K562 (cell line): ENCODE data around the gene MMP12.

Experiments
- CTCF ChIP-seq, 3 experiments: IDR thresholded peaks in 2 of 3; conservative IDR thresholded peaks in 1 of 3; 2 replicates each; pipeline ENCODE4 v1.5.1; 2011 to 2012; ENCODE audit warnings: low read length in 3 of 3, mild to moderate bottlenecking in 3 of 3, control low read depth in 2 of 3, improper control_type of control experiment in 1 of 3, inconsistent platforms in 1 of 3, low read depth in 1 of 3, mixed read lengths in 1 of 3, moderate library complexity in 1 of 3; ENCODE audit not compliant: insufficient read depth in 2 of 3
- KDM4B ChIP-seq, 2 experiments: fragments of 450-650 bp in 1 of 2; sonication (generic) in 1 of 2; IDR thresholded peaks; 2 replicates each; pipeline ENCODE4 v1.6.1; 2016 to 2017; ENCODE audit warnings: borderline replicate concordance in 2 of 2, antibody characterized with exemption in 1 of 2, low read depth in 1 of 2, mild to moderate bottlenecking in 1 of 2
- SP1 ChIP-seq: sonication (generic); formaldehyde crosslinking; IDR thresholded peaks from 2 replicates; pipeline ENCODE4 v1.8.1; 2022; ENCODE audit warnings: mild to moderate bottlenecking, missing genetic modification reagents
- YY1 ChIP-seq, 3 experiments: IDR thresholded peaks; 2 replicates each; pipeline ENCODE4 v1.6.1; 2011; ENCODE audit warnings: low read length in 2 of 3, mild to moderate bottlenecking in 2 of 3, moderate library complexity in 2 of 3, borderline replicate concordance in 1 of 3, control low read depth in 1 of 3, low read depth in 1 of 3; ENCODE audit not compliant: insufficient read depth in 3 of 3, insufficient replicate concordance in 2 of 3, control insufficient read depth in 1 of 3, insufficient read length in 1 of 3; ENCODE audit errors: extremely low read depth in 1 of 3
- ZNF274 ChIP-seq: IDR thresholded peaks from 2 replicates; pipeline ENCODE4 v1.6.1; 2011; ENCODE audit warnings: low read depth, mild to moderate bottlenecking, low read length, moderate library complexity, borderline replicate concordance

DNA sequence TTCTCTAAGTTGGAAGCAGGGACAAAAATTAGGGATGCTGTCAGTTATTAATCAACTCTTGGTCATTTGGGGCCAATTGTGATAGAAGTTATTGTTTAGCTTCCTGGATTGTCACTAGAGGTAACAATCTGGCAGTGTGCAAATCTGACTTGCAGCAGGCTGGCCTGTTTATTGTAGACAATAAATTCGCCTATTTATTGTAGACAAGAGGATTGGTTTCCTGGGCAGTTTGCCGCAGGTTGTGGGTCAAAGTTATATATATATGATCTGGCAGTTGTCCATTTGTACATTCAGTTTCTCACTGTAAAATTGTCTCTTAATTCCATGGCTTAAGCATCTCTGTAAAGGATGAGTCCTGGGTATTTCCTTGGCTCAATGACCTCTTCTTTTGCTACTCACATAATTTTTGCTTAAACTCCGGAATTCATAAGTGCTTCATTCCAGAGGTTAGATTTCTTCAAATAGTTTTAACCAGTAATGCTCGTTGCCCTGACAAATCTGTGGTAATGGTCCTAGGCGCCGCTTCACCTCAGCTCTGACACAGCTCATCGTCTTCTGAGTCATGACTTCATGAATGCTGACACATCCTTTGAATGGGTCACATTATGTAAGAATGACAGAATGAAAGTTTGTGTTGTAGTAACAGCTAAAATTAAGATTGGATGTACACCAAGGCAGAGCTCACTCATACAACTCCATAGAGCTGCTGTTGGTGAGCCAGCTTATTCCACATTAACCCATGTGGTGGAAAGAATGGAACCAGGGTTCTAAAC lies 23.6 kb downstream of the MMP12 start:
- TF ChIP-seq YY1 (IDR thresholded peaks at IDR 0.05; ENCODE audit: borderline replicate concordance in 1 of 3, control insufficient read depth in 1 of 3, extremely low read depth in 1 of 3, insufficient read depth in 3 of 3, insufficient read length in 1 of 3, insufficient replicate concordance in 2 of 3, low read depth in 1 of 3, low read length in 2 of 3) (no peak), KDM4B (IDR thresholded peaks at IDR 0.05; ENCODE audit: borderline replicate concordance in 2 of 2, low read depth in 1 of 2) (no peak), SP1 (CRISPR knock-in tag) (no peak), CTCF (IDR thresholded peaks at IDR 0.05 in 2 of 3, conservative IDR thresholded peaks at IDR 0.05 in 1 of 3; ENCODE audit: insufficient read depth in 2 of 3, low read depth in 1 of 3, low read length in 3 of 3) (no peak), ZNF274 (no peak)
